Keratinocyte (primary cell): ENCODE data around the gene VWA5B2.

Source experiments
- EZH2 ChIP-seq: IDR thresholded peaks from one replicate; pipeline ENCODE4 v1.6.1; 2012; ENCODE audit warnings: inconsistent platforms, mild to moderate bottlenecking, low read length, moderate library complexity
- TF ChIP-seq, protein P1 (sequence below), 3 experiments: IDR thresholded peaks in 1 of 3; conservative IDR thresholded peaks in 1 of 3; optimal IDR thresholded peaks in 1 of 3; 2 replicates in 2 of 3; 3 replicates in 1 of 3; pipeline versions ENCODE3 to v1.5.1; 2011; ENCODE audit warnings: low read length in 3 of 3, mild to moderate bottlenecking in 3 of 3, moderate library complexity in 2 of 3, control low read depth in 1 of 3, inconsistent platforms in 1 of 3; ENCODE audit not compliant: insufficient read depth in 2 of 3; ENCODE audit errors: extremely low read depth in 1 of 3

DNA sequence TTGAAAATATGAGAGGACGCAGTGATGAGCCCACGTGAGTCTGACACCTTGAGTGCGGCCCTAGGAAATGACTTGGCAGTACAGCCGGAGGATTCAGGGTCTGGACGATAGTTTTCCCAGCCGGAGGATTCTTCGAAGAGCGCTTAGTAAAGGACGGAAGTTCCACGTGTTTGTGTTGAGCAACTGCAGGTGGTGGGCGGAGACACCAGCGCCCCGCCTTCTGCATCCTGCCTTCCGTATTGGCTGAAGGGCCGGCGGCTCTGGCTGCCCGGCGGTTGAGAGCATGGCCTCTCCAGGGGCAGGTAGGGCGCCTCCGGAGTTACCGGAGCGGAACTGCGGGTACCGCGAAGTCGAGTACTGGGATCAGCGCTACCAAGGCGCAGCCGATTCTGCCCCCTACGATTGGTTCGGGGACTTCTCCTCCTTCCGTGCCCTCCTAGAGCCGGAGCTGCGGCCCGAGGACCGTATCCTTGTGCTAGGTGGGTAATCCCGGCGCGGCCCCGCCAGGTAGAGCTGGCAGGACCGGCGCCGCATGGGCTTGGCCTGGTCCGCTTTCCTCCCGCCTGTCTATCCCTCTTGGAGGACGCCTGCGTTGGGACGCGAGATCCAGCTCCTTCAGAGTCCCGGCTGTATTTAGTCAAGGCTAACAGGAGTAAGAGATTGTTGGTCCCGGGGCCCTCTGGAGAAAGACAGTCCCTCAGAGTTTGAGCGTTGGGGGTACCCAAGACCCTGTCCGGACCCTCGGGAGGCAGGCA lies 20.2 kb downstream of the VWA5B2 start, which contains the start of gene EEF1AKMT4:
- TF ChIP-seq, protein P1, sequence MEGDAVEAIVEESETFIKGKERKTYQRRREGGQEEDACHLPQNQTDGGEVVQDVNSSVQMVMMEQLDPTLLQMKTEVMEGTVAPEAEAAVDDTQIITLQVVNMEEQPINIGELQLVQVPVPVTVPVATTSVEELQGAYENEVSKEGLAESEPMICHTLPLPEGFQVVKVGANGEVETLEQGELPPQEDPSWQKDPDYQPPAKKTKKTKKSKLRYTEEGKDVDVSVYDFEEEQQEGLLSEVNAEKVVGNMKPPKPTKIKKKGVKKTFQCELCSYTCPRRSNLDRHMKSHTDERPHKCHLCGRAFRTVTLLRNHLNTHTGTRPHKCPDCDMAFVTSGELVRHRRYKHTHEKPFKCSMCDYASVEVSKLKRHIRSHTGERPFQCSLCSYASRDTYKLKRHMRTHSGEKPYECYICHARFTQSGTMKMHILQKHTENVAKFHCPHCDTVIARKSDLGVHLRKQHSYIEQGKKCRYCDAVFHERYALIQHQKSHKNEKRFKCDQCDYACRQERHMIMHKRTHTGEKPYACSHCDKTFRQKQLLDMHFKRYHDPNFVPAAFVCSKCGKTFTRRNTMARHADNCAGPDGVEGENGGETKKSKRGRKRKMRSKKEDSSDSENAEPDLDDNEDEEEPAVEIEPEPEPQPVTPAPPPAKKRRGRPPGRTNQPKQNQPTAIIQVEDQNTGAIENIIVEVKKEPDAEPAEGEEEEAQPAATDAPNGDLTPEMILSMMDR (optimal IDR thresholded peaks at IDR 0.05 in 1 of 3, IDR thresholded peaks at IDR 0.05 in 1 of 3, conservative IDR thresholded peaks at IDR 0.05 in 1 of 3; ENCODE audit: extremely low read depth in 1 of 3, insufficient read depth in 2 of 3, low read length in 3 of 3): peak; percentile 56 to 77 (median 59)
- no peak for TF ChIP-seq EZH2
